Fibroblast of skin of left biceps (primary cell): ENCODE measurements around the gene SYVN1.

ENCODE experiments used
- DNase-seq, 2 experiments: peaks; one replicate each; pipeline ENCODE4 v3.0.0-alpha.2; 2013; ENCODE audit warnings: low read depth in 2 of 2

Gene SYVN1

DNA sequence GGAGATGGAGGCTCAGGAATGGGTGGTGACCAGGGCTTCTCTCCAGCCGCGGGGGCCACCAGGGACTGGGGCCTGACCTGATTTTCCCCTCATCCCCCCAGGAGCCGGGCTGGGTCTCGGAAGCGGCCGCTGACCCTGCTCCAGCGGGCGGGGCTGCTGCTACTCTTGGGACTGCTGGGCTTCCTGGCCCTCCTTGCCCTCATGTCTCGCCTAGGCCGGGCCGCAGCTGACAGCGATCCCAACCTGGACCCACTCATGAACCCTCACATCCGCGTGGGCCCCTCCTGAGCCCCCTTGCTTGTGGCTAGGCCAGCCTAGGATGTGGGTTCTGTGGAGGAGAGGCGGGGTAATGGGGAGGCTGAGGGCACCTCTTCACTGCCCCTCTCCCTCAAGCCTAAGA lies 46.5 kb downstream of the SYVN1 start:
- DNase-seq: no peak

DNA sequence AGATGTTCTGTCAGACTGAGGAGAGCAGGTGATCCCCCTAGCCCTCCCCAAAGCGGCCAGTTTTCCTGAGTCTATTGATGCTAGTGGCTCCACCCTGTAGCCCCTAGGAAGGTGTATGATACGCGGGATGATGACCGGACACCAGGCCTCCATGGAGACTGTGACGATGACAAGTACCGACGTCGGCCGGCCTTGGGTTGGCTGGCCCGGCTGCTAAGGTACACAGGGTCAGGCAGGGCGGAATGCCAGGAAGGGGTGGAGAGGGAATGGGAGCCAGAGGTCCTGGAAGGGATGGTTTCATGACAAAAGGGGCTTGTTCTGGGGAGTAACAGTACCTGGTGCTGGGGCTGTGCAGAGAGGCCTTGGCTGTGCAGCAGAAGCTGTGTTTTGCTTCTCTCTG lies 47.1 kb downstream of the SYVN1 start:
- DNase-seq: no peak

DNA sequence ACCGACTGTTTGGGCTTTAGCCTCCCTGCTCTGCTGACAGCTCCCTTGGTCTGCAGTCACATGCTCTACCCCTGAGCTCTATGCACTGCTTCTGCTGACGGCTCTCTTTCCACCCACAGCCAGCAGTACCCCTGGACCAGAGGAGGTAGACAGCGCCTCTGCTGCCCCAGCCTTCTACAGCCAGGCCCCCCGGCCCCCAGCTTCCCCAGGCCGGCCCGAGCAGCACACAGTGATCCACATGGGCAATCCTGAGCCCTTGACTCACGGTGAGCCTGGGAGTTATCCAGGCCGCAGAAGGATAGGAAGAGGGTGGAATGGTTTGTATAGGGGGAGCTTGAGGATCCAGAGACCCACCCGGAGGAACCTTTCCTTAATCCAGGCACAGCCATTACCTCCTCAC lies 47.5 kb downstream of the SYVN1 start:
- no peak for DNase-seq

DNA sequence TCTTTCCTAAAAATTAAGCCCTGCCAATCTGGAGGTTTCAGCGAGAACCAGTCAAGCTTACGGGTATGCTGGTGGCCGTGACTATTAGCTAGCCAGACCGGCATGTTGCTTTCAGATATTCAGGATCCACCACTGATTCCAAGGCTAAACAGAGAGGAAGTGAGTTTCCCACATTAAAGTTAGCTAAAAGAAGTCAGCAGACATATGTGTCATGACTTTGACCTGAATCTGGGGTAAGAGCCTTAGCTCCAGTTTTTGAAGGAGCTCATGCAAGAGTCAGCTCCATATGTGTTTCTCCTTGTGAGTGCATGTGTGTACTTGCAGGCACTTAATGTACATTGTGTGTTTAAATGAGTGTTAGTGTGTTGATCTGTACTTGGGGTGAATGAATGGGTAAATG lies 48.9 kb downstream of the SYVN1 start:
- DNase-seq: no peak

DNA sequence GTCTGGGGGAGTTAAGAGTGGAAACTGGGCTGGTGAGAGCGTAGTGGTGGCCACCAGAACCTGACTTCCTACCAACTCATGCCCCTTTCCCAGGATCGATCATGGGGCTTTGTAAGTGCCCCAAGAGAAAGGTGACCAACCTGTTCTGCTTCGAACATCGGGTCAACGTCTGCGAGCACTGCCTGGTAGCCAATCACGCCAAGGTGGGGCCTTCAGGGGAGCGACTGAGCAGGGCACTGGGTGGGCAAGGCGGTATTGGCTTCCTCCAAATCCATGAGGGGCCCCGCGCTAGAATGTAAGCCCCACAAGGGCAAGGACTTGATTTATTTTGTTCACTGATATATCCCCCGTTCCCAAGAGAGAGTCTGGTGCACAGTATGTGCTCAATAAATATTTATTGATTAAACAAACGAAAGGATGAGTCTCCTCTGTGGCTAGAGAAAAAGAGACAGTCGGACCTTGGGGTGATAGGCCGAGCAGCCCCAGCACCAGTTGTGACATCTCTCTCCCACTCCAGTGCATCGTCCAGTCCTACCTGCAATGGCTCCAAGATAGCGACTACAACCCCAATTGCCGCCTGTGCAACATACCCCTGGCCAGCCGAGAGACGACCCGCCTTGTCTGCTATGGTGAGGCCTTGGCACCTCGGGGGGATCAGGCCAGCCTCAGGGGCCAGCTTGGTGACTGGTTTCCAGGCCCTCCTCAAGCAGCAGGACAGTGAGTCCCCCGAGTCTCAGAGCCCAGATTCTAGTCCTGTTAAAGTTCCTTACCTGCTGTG lies 49.5 kb downstream of the SYVN1 start:
- DNase-seq: no peak

DNA sequence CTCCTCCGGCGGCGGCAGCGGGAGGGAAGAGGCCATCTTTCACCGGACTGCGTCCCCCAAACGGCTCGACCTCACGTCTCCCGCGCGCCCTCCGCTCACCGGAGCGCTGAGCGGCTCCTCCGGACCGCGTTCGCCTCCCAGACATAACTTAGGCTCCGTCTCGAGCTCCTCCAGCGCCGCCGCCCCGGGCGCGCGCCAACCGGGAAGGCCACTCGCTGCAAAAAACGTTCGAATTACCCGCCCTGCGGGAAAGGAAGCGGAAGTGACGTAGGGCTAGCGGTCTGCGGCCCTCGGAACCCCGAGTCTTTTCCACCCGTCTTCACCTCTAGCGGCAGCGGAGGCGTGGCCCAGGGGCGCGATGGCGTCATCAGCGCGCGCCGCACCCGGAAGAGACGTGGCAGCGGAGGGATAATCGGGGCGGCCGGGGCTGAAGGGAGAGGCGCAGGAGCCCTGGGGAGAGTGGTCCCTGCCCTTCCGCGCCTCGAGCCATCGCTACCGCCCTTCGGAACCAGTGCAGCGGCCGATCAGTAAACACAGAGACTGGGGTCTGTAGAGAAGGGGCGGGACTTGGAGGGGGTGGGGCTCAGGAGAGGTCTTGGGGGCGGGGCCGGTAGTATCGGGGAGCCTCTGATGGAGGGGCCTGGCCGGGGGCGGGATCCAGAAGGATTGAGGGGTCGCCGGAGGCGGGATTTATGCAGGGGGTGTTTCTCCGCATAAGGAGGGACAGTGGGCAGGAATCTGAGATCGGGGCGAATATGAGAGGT lies 50.3 kb downstream of the SYVN1 start, which contains the start of the genes CDCA5 and ZFPL1:
TSS of gene CDCA5 (minus strand) at position 207 of the 764 bp plus-strand sequence. CDS start at position 145, 62 bp downstream.
TSS of gene ZFPL1 (plus strand) at position 389 of the 764 bp plus-strand sequence. CDS start 477 bp downstream, outside the sequence.
- DNase-seq: peak; percentile 91 to 92

DNA sequence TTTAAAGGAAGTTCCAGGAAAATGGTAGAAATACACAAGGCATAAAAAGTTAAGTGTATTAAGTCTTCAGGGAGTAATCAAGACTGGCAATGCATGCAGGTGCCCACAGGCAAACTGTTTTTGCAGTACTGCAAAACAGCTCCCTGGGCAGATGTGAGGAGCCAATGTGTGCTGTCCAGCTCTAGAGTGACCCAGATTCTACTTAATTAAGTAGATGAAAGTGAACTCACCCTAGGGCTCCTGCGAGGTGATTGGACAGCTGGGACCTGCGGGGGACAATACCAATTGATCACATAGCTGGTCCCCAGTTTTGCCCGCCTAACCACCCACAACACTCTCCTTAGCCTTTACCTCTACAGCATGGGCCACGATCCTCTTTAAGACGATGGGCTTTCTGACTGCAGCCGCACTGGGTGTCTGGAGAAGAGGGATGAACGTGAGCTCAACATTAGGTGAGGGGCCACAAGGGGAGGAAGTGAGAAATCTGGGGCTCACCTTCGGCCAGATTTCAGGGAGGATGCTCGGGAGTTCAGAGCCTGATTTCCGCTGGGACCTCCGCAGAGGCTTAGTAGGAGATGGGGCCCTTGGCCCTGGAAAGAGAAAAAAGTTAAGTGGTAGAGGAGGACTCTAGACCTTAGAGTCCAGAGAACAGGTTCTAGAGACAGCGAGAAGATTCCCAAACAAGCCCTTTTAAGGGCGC lies 51.0 kb downstream of the SYVN1 start:
- DNase-seq: no peak

DNA sequence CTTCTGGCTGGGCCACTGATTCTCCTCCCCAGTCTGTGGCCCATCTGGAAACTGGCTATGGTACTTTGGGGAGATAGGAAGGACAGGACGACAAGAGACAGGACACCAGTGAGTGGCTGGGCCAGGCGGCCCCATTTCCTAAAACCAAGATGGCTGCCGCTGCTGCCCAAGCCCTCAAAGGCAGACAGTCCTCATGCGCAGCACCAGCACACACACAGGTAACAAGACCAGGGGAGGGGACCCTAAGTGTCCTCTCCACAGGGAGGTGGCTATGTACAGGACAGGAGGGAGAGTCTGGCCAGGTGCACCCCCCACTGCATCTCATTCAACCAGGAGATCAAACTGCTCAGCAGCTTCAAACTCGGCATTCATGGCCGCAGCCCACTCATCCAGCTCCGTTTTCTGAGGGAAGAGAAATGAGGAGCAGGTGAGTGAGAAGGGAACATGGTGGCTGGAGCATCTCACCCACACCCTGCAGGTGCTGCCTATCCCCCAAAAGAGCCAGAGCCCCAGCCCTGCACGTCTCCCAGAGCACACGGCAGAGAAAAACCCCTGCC lies 55.5 kb downstream of the SYVN1 start:
- no peak for DNase-seq

DNA sequence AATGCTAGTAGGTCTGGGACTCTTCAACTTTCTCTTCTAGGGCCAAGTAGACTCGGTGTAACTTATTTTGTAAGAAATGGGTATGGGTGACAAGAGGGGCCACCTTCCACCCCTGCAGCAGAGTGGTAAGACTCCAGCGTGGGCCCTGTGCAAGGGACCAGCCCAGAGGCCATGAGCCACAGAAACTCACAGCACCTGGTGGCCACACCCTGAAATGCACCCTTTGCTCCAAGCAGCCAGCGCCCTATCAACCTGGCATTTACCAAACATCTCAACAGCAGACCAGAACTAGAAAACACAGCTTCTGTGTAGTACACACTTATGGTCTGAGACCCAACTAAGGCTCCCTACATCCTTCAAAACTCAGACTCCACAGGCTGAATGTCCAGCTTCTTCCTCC lies 56.2 kb downstream of the SYVN1 start:
- DNase-seq: no peak

DNA sequence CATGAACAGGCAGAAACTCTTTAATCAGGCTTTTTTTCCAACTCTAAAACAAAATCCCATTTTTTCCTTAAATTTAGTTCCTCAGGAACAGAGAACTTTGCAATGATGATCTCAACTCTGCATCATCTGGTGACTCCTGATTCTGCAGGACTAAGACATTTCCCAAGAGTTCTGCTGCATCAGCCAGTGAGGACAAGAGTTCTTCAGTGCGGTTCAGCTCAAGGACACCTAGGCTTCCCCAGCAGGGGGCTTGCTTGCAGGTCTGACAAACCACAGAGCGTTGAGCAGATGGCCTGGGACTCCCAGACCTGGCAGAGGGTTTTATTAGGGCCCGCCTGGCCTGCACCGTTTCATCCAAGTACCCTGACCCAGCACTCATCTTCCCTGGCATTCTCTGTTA lies 56.9 kb downstream of the SYVN1 start:
- no peak for DNase-seq
